GM20431 (cell line): ENCODE data around the gene SF3B4.
"Not testable (repeated sequence)": the region's sequence is repeated elsewhere in the genome, so short reads cannot be mapped to it uniquely, and the experiment has no call there.

Experiments
- in situ Hi-C: fragments of 300-500 bp; cut with MseI, MboI; formaldehyde crosslinking; loops from one replicate; pipeline ENCODE4 v1.15.0; 2020; ENCODE audit warnings: low sequenced_read_pairs; ENCODE audit not compliant: unreplicated experiment

SF3B4 gene

DNA sequence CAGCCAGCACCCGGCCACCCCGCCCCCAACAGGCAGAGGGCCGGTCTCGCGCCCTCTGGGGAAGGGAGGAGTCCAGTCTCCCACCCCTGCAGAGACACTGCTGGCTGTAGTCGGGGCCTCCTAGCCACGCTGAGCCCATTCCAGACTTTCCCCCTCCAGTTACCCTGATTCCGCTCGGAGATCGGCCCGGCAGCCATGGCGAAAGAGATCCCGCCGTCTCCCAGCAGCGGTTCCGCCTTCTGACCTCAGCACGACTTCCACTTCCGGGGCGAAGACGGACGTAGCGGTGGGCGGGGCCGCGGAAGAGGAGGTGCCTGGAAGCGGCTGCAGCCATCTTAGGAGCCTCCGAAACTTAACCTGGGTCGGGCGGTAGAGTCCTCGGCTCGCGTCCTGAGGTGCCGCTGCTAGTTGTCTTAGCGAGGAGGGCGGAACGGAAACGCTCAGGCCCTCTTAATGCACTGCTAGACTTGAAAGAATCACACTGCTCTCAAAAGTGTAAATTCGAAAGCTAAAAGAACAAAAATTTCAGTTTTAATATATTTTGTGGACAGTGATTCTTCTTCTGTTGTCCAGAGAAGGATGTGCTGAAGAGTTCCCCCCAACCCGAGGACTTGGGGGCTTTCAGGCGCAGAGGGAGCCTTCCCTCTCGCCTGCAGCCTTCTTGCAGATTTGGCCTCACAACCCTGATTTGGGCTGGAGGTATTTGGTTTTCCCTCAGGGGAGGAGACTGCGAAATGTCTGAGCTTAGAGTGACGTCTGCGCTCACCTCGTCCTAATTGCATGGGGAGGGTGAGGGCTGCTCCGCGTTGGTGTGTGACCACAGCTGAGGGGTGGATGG, at the start of gene SF3B4:
Gene SF3B4, minus strand, starts transcription at position 241 of the 838 bp plus-strand sequence. Its CDS starts 44 bp downstream, at position 197.
- in situ Hi-C loops, result loop anchor here (25.0 kb wide), 1 partner anchor 260 kb away; no protein-coding TSS in a partner anchor

DNA sequence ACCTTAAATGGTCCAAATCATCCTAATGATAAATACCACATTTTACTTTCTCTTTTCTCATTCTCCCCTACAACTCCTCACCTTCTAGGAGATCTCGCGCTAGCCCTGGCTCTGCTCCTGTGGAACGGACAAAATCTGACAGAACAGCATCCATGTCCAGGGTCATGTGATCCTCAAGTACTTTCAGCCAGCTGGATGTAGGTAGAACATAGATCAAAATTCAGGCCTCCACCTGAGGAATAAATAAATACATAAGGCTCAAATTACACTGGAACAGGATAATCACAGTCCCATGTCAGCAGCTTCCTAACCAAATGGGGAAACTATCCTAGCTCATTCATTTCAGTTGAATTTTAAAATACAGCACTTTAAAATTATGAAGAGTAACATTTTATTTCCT, 49.7 kb upstream of the SF3B4 start:
- in situ Hi-C loops, result no loop called here

DNA sequence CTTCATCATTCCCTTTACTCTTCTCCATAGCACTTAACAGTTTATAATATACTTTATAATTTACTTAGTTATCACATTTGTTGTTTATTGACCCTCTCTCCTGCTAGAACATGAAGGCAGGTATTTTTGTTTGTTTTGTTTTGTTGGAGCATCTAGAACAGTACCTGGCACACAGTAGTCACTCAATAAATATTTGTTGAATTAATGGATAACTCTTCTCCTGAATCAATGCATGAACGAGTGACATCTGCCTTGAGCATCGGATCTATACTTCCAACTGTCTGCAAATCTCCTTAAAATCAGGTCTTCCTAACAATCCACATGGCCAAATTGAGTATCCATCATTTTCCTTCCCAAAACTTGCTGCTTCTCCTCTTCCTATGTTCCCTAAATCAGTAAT, 44.9 kb upstream of the SF3B4 start:
- in situ Hi-C loops, result no loop called here

DNA sequence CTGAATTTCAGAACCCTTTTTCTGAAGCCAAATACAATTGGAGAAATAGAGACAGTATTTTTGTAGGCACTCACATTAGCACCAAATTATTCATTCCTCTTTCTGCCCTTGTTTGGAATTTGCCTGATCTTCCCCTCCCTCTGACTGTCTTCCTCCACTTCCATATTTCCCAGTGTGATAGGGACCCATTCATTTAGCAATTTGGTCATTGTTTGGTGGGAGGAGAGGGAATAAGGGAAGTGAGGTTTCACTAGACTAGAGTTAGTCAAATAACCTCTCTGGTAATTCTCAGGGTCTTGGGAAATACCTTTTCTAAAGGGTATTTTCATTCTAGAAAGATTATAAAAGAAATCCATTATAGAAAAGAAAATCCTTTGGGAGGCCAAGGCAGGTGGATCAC, 40.0 kb upstream of the SF3B4 start:
- in situ Hi-C loops, result loop anchor here (10.0 kb wide), 1 partner anchor 77 kb away; no protein-coding TSS in a partner anchor

- in situ Hi-C loops, result loop anchor here (10.0 kb wide), 1 partner anchor 78 kb away; no protein-coding TSS in a partner anchor
These were observed 39.4 kb upstream of the SF3B4 start for GRCh38 chr1:149967041-149967440.

DNA sequence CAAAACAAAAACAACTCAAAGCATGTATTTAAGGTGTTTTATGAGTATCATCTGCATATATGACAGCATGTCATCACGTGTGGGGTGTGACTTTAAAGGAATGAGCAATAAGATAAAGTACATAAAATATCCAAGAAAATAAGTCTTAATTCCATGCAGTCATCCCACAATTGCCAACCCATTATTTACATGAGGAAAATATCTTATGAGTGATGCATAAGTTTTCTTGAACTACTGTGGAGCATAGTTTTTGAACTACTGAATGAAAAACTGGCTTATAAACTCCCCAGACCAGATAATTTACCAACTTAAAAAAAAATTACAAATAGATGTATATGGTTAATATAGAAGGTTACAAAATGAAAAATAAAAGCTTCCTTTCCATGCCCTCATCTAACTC, 38.8 kb upstream of the SF3B4 start:
- in situ Hi-C loops, result loop anchor here (10.0 kb wide), 1 partner anchor 78 kb away; no protein-coding TSS in a partner anchor

- in situ Hi-C loops, result loop anchor here (10.0 kb wide), 1 partner anchor 79 kb away; no protein-coding TSS in a partner anchor
These were observed 37.8 kb upstream of the SF3B4 start for GRCh38 chr1:149965440-149965839.

GRCh38 chr1:149963358-149963757, 35.8 kb upstream of the SF3B4 start:
- in situ Hi-C loops, result loop anchor here (10.0 kb wide), 1 partner anchor 81 kb away; no protein-coding TSS in a partner anchor

- in situ Hi-C loops, result loop anchor here (10.0 kb wide), 1 partner anchor 82 kb away; no protein-coding TSS in a partner anchor
These were observed 35.1 kb upstream of the SF3B4 start for GRCh38 chr1:149962736-149963135.

- in situ Hi-C loops, result loop anchor here (10.0 kb wide), 1 partner anchor 83 kb away; no protein-coding TSS in a partner anchor
These were observed 34.5 kb upstream of the SF3B4 start for GRCh38 chr1:149962039-149962647.

GRCh38 chr1:149957548-149957947, 29.9 kb upstream of the SF3B4 start:
- in situ Hi-C loops, result not testable (repeated sequence)

DNA sequence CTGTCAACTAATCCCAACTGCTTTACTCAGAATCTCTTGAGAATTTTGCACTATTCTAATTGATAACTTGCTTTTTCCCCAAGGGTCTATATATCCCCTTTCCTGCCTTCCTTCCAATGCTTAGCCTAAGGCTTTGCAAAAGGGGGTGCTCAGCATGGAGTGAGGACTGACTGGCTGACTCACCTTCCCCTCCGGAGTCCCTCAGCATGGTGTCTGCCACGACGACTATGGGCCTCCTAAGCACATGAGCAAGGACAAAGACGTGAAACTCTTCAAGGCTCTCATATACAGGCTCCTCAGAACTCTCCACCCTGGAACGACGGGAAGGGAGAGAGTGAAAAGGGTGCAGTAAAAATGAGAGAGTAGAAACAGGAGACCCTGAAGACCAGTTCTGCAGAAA, 22.3 kb upstream of the SF3B4 start:
- in situ Hi-C loops, result loop anchor here (25.0 kb wide), 1 partner anchor 237 kb away; no protein-coding TSS in a partner anchor

GRCh38 chr1:149945206-149945605, 17.6 kb upstream of the SF3B4 start:
- in situ Hi-C loops, result loop anchor here (25.0 kb wide), 1 partner anchor 242 kb away; no protein-coding TSS in a partner anchor

GRCh38 chr1:149942885-149943284, 15.3 kb upstream of the SF3B4 start:
- in situ Hi-C loops, result loop anchor here (25.0 kb wide), 1 partner anchor 244 kb away; no protein-coding TSS in a partner anchor

GRCh38 chr1:149942207-149942606, 14.6 kb upstream of the SF3B4 start:
- in situ Hi-C loops, result loop anchor here (25.0 kb wide), 1 partner anchor 245 kb away; no protein-coding TSS in a partner anchor

- in situ Hi-C loops, result loop anchor here (25.0 kb wide), 1 partner anchor 247 kb away; no protein-coding TSS in a partner anchor
These were observed 12.8 kb upstream of the SF3B4 start for GRCh38 chr1:149940427-149940826.

- in situ Hi-C loops, result loop anchor here (25.0 kb wide), 1 partner anchor 249 kb away; no protein-coding TSS in a partner anchor
These were observed 11.0 kb upstream of the SF3B4 start for GRCh38 chr1:149938668-149939003.

DNA sequence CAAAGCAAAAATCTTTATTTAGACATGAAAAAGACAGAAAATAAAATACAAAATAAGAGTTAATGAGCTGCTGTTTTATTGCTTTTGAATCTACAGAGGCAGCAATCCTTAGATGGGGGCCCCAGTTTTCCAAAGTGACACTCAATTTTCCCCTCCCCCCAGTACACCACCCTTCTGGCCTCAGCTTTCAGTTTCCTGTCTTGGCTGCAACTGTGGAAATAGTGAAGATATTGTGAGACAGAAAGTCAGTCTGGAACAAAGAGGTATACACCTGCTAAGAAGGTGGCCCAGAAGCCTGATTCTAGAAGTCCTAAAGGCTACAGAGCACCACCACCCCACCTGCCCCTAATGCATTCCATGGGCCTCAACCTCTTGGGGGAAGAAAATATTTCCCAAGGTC, 10.2 kb upstream of the SF3B4 start:
- in situ Hi-C loops, result loop anchor here (25.0 kb wide), 1 partner anchor 250 kb away; no protein-coding TSS in a partner anchor

GRCh38 chr1:149936992-149937705, 9.5 kb upstream of the SF3B4 start:
- in situ Hi-C loops, result loop anchor here (25.0 kb wide), 1 partner anchor 250 kb away; no protein-coding TSS in a partner anchor
